HepG2 (cell line): ENCODE results near the gene EIF4EBP3. TPM values are rescaled to one million over a fixed set of nuclear protein-coding genes. Genes with fewer than 3 reads are reported as not detected.

Experiments
- GATAD1 ChIP-seq: IDR thresholded peaks from 2 replicates; pipeline ENCODE4 v1.6.1; 2016; ENCODE audit warnings: missing genetic modification reagents, missing compliant biosample characterization
- MAF1 ChIP-seq: sonication (generic); formaldehyde crosslinking; IDR thresholded peaks from 2 replicates; pipeline ENCODE4 v1.5.0; 2020; ENCODE audit warnings: missing genetic modification reagents, borderline replicate concordance
- REXO4 ChIP-seq: sonication (generic); formaldehyde crosslinking; IDR thresholded peaks from 2 replicates; pipeline ENCODE4 v1.8.0; 2022; ENCODE audit warnings: missing genetic modification reagents, mild to moderate bottlenecking, borderline replicate concordance
- RFXANK ChIP-seq: IDR thresholded peaks from 2 replicates; pipeline ENCODE4 v1.6.1; 2016
- polyA plus RNA-seq, 8 experiments: library from polyadenylated mRNA; depleted of rRNA in 3 of 8; stranded (reverse) in 7 of 8; unstranded in 1 of 8; fragments of >200 nt; fragmentation: Illumina TruSeq in 4 of 8; extraction: Trizol in 4 of 8; gene quantifications; 2 replicates each; pipeline versions ENCODE4 v1.2.1 to v1.2.3, GENCODE V29; 2011 to 2016; ENCODE audit warnings: low read depth in 4 of 8, missing spikeins in 1 of 8, mixed read lengths in 1 of 8; ENCODE audit not compliant: insufficient read depth in 1 of 8
- total RNA-seq, 5 experiments: library from RNA; depleted of rRNA; stranded (reverse); fragments of >200 nt; fragmentation: Illumina TruSeq; extraction: Trizol; gene quantifications; 2 replicates each; pipeline ENCODE4 v1.2.3, GENCODE V29; 2016; ENCODE audit warnings: low read depth in 1 of 5
- TF ChIP-seq, protein P1 (sequence below): sonication (generic); formaldehyde crosslinking; IDR thresholded peaks from 2 replicates; pipeline ENCODE4 v1.4.0; 2020; ENCODE audit warnings: missing genetic modification reagents, mild to moderate bottlenecking, borderline replicate concordance
- TF ChIP-seq, protein P2 (sequence below): sonication (generic); formaldehyde crosslinking; IDR thresholded peaks from 2 replicates; pipeline ENCODE4 v1.4.0; 2020; ENCODE audit warnings: missing genetic modification reagents; ENCODE audit errors: not compliant biosample characterization
- TF ChIP-seq, protein P3 (sequence below): sonication (generic); formaldehyde crosslinking; IDR thresholded peaks from 2 replicates; pipeline ENCODE4 v1.8.0; 2022; ENCODE audit warnings: mild to moderate bottlenecking, missing genetic modification reagents; ENCODE audit not compliant: insufficient replicate concordance
- TF ChIP-seq, protein P4 (sequence below): sonication (generic); formaldehyde crosslinking; IDR thresholded peaks from 2 replicates; pipeline ENCODE4 v1.4.0; 2020; ENCODE audit warnings: missing genetic modification reagents, borderline replicate concordance
- TF ChIP-seq, protein P5 (sequence below): sonication (generic); formaldehyde crosslinking; IDR thresholded peaks from 2 replicates; pipeline ENCODE4 v1.4.0; 2020; ENCODE audit warnings: mild to moderate bottlenecking, low read depth, missing genetic modification reagents
- TF ChIP-seq, protein P6 (sequence below): sonication (generic); formaldehyde crosslinking; IDR thresholded peaks from 2 replicates; pipeline ENCODE4 v1.4.0; 2020; ENCODE audit warnings: mild to moderate bottlenecking, missing genetic modification reagents

EIF4EBP3 gene
- total and polyA plus RNA-seq, 2 of the 13 experiments (the other 11 are each of a cell fraction or from before 2014, with no cell fraction given), result 0.61 to 1.7 TPM

DNA sequence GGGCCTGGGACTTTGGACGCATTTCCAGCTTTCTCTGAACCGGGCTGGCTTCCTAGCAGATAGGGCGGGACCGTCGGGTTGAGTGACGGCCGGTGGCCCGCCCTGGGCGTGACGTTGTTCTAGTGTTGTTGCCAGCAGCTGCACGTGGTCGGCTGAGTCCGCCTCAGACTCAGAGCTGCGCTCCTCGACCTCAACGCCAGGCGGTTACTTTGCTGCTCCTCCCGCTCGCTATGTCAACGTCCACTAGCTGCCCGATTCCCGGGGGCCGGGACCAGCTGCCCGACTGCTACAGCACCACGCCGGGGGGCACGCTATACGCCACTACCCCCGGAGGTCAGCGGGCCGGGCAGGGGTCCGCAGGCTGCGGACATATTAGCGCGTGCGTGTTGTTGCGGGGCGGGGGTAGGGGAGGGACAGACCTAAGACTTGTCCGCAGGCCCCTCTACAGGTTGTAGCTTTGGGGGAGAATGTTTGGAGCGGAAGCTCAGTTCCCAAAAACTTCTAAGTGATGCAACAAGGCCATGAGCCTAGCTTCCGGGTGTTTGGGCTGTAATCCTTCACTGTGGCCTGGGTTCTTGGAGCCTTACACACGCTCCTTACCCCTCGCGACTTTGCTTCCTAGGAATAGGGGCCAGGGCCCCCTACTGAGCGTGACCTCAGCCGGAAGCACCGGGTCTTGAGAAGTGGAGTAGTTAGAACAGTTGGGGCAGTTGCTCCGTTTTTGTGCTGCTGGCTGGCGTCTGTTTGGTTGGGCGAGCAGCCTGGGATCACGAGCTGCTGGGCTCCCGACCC lies at the start of gene EIF4EBP3 (continued):
- TF ChIP-seq, protein P1, sequence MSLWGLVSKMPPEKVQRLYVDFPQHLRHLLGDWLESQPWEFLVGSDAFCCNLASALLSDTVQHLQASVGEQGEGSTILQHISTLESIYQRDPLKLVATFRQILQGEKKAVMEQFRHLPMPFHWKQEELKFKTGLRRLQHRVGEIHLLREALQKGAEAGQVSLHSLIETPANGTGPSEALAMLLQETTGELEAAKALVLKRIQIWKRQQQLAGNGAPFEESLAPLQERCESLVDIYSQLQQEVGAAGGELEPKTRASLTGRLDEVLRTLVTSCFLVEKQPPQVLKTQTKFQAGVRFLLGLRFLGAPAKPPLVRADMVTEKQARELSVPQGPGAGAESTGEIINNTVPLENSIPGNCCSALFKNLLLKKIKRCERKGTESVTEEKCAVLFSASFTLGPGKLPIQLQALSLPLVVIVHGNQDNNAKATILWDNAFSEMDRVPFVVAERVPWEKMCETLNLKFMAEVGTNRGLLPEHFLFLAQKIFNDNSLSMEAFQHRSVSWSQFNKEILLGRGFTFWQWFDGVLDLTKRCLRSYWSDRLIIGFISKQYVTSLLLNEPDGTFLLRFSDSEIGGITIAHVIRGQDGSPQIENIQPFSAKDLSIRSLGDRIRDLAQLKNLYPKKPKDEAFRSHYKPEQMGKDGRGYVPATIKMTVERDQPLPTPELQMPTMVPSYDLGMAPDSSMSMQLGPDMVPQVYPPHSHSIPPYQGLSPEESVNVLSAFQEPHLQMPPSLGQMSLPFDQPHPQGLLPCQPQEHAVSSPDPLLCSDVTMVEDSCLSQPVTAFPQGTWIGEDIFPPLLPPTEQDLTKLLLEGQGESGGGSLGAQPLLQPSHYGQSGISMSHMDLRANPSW (CRISPR knock-in tag), result peak; percentile 92; the same call in 1 of the 2 replicates
- TF ChIP-seq, protein P2, sequence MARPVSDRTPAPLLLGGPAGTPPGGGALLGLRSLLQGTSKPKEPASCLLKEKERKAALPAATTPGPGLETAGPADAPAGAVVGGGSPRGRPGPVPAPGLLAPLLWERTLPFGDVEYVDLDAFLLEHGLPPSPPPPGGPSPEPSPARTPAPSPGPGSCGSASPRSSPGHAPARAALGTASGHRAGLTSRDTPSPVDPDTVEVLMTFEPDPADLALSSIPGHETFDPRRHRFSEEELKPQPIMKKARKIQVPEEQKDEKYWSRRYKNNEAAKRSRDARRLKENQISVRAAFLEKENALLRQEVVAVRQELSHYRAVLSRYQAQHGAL (CRISPR knock-in tag), result peak; percentile 38
- TF ChIP-seq, protein P3, sequence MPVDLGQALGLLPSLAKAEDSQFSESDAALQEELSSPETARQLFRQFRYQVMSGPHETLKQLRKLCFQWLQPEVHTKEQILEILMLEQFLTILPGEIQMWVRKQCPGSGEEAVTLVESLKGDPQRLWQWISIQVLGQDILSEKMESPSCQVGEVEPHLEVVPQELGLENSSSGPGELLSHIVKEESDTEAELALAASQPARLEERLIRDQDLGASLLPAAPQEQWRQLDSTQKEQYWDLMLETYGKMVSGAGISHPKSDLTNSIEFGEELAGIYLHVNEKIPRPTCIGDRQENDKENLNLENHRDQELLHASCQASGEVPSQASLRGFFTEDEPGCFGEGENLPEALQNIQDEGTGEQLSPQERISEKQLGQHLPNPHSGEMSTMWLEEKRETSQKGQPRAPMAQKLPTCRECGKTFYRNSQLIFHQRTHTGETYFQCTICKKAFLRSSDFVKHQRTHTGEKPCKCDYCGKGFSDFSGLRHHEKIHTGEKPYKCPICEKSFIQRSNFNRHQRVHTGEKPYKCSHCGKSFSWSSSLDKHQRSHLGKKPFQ, result peak; percentile 8
- TF ChIP-seq, protein P4, sequence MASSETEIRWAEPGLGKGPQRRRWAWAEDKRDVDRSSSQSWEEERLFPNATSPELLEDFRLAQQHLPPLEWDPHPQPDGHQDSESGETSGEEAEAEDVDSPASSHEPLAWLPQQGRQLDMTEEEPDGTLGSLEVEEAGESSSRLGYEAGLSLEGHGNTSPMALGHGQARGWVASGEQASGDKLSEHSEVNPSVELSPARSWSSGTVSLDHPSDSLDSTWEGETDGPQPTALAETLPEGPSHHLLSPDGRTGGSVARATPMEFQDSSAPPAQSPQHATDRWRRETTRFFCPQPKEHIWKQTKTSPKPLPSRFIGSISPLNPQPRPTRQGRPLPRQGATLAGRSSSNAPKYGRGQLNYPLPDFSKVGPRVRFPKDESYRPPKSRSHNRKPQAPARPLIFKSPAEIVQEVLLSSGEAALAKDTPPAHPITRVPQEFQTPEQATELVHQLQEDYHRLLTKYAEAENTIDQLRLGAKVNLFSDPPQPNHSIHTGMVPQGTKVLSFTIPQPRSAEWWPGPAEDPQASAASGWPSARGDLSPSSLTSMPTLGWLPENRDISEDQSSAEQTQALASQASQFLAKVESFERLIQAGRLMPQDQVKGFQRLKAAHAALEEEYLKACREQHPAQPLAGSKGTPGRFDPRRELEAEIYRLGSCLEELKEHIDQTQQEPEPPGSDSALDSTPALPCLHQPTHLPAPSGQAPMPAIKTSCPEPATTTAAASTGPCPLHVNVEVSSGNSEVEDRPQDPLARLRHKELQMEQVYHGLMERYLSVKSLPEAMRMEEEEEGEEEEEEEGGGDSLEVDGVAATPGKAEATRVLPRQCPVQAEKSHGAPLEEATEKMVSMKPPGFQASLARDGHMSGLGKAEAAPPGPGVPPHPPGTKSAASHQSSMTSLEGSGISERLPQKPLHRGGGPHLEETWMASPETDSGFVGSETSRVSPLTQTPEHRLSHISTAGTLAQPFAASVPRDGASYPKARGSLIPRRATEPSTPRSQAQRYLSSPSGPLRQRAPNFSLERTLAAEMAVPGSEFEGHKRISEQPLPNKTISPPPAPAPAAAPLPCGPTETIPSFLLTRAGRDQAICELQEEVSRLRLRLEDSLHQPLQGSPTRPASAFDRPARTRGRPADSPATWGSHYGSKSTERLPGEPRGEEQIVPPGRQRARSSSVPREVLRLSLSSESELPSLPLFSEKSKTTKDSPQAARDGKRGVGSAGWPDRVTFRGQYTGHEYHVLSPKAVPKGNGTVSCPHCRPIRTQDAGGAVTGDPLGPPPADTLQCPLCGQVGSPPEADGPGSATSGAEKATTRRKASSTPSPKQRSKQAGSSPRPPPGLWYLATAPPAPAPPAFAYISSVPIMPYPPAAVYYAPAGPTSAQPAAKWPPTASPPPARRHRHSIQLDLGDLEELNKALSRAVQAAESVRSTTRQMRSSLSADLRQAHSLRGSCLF (CRISPR knock-in tag), result no peak
- TF ChIP-seq, protein P5, sequence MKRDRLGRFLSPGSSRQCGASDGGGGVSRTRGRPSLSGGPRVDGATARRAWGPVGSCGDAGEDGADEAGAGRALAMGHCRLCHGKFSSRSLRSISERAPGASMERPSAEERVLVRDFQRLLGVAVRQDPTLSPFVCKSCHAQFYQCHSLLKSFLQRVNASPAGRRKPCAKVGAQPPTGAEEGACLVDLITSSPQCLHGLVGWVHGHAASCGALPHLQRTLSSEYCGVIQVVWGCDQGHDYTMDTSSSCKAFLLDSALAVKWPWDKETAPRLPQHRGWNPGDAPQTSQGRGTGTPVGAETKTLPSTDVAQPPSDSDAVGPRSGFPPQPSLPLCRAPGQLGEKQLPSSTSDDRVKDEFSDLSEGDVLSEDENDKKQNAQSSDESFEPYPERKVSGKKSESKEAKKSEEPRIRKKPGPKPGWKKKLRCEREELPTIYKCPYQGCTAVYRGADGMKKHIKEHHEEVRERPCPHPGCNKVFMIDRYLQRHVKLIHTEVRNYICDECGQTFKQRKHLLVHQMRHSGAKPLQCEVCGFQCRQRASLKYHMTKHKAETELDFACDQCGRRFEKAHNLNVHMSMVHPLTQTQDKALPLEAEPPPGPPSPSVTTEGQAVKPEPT (CRISPR knock-in tag), result 0 out of 2 replicates have a peak, but pooled peaks have one; percentile 40
- TF ChIP-seq, protein P6, sequence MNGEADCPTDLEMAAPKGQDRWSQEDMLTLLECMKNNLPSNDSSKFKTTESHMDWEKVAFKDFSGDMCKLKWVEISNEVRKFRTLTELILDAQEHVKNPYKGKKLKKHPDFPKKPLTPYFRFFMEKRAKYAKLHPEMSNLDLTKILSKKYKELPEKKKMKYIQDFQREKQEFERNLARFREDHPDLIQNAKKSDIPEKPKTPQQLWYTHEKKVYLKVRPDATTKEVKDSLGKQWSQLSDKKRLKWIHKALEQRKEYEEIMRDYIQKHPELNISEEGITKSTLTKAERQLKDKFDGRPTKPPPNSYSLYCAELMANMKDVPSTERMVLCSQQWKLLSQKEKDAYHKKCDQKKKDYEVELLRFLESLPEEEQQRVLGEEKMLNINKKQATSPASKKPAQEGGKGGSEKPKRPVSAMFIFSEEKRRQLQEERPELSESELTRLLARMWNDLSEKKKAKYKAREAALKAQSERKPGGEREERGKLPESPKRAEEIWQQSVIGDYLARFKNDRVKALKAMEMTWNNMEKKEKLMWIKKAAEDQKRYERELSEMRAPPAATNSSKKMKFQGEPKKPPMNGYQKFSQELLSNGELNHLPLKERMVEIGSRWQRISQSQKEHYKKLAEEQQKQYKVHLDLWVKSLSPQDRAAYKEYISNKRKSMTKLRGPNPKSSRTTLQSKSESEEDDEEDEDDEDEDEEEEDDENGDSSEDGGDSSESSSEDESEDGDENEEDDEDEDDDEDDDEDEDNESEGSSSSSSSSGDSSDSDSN (CRISPR knock-in tag), result peak; percentile 60
- TF ChIP-seq MAF1 (no peak), REXO4 (CRISPR knock-in tag) (no peak), RFXANK (CRISPR knock-in tag) (no peak), GATAD1 (CRISPR knock-in tag) (0 out of 2 replicates have a peak, but pooled peaks have one; percentile 19)
